GM19328 (cell line): Measurements from ENCODE around the gene TH.
"Not testable (repeated sequence)": the region's sequence is repeated elsewhere in the genome, so short reads cannot be mapped to it uniquely, and the experiment has no call there.

ENCODE experiments used
- ATAC-seq: cut with Tn5 transposase; IDR thresholded peaks from one replicate; pipeline ENCODE4 v1.9.1; 2021; ENCODE audit warnings: mild to moderate bottlenecking, moderate library complexity; ENCODE audit not compliant: unreplicated experiment

TH gene

GRCh38 chr11:2196970-2197770 is 25.6 kb upstream of the TH start:
- ATAC-seq = no peak

GRCh38 chr11:2195756-2196088 is 24.1 kb upstream of the TH start:
- no peak for ATAC-seq

- ATAC-seq = no peak
These were observed 23.5 kb upstream of the TH start for GRCh38 chr11:2194877-2195755.

GRCh38 chr11:2193888-2194595 is 22.4 kb upstream of the TH start:
- not testable (repeated sequence) for ATAC-seq

DNA sequence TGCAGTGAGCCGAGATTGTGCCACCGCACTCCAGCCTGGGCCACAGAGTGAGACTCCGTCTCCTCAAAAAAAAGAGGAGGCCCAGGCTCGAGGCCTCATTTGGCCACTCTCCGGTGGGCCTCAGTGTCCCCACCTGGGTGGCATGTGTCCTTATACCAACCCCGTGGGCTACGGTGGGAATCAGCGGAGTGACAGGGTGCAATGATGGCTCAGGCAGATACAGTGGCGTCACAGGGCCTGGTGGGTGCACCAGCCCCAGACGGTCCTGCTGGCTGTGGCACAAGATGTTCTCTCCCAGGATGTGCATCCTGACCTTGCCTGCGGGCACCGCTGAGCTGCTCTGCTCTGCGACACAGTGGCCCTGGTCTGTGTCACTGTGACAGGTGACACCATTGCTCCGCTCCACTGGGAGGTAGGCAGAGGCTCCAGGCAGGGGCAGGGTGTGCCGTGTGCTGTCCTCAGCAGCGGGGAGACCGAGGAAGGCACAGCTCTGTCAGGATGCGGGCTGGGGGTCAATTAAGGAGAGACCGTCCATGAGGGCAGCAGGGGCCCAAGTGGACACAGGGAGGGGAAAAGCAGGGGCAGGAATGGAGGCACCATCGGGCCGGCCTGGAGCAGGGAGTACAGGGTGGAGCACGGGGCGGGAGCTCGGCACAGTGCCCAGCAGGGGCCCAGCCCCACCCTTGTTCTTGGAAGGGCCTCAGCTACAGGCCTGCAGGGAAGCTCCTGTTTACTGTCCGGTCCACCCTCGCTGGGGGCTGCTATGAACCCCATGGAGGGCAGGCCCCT is 21.7 kb upstream of the TH start:
- no peak for ATAC-seq

DNA sequence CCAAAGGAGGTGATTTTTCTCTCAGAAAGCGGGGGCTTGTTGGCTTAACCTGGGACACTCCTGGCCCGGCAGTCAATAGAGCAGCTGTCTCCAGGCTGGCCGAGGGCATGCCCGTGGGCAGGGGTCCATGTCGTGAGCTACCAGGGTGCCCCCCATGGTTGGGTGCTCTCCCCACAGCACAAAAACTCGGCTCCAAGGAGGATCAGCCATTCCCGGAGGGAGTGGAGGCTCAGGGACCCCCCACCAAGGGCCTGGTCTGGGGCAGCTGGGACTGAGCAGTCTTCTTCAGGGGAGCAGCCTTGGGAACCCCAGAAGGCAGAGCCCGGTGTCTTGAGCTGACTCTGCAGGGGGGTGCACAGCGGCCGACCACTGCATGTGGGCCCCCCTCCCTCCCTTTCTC is 20.8 kb upstream of the TH start:
- ATAC-seq = no peak

DNA sequence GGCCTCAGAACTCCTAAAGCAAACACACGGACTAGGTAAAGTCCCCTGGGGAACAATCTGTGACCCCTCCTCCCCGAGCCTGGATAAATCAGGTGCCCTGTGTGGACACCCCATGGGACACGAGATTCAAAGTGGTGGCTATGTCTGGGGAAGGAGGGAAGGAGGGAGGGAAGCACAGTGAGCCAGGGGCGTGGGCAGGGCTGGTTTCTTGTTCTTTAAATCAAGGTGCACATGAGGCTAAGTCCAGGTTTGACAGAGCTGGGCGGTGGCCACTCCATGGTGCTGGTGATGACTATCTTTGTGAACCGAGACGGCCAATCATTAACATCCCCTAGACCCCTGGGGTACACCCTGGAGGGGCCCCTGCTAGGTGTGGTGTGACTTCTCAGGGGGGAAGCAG is 20.3 kb upstream of the TH start:
- no peak for ATAC-seq

DNA sequence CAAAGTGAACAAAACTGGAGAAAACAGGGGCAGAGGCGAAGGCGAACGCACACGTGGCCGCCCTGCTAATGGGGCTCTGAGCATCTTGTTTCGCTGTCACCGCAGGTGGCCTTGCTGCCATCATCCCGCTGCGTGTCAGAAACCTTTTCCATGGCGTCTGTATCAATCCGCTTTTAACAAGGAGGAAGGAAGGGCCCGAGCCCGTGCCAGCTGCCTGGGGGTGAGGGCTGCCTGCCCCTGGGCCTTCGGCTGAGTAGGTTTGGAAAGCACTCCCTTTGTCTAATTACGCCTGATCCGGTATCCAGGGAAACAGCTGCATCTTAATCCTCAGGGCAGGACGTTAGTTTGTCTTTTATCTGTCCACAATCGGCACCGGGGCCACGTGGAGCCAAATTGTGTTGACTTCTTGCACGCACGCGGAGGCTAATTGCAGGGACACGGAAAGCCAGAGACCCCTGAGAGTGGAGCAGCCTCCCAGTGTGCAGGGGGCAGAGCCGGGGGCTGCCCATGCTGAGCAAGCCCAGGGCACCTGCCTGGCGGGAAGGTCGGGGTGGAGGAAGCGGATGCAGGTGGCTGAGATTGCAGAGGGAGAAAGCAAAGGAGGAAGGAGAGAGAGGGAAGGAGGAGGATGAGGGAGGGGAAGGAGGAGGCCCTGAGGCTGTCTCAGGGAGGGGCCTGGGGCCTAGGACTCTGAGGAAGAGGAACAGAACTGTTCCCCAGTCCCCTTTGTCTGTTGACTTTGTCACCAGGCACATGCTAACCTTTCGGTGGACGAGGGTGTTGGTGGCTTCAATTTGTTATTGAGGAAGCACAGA is 19.2 kb upstream of the TH start:
- ATAC-seq = no peak

DNA sequence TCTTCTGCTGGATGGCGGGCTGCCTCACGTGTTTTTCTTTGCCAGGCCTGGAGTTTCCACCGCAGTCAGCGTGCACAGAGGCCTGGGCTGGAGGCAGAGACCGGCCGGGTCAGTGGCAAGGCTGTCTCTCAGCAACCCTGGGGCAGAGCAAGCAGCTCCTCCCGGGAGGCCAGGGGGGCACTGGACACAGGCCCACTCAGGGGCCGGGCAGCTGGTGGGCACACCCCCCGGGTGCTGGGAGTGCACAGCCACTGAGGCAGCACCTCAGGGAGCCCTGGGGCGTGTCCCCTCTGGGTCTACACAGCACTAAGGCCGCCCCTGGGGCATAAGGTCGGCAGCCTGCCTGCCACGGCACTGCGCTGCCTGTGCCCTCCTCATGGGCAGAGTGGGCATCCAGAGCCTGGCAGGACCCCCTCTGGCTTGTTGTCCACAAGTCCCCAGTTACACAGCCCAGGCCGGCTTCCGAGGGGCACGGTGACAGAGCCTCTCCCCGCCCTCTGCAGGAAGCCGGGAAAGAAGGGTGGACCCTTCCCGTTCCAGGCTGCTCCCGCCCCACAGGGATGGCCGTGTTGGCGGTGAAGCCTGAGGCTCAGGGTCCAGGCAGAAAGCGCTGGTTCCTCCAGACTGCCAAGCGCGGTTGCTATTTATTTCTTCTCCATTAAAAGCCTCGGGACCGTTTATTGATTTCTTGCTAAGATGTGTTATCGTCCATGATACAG is 18.5 kb upstream of the TH start:
- no peak for ATAC-seq

DNA sequence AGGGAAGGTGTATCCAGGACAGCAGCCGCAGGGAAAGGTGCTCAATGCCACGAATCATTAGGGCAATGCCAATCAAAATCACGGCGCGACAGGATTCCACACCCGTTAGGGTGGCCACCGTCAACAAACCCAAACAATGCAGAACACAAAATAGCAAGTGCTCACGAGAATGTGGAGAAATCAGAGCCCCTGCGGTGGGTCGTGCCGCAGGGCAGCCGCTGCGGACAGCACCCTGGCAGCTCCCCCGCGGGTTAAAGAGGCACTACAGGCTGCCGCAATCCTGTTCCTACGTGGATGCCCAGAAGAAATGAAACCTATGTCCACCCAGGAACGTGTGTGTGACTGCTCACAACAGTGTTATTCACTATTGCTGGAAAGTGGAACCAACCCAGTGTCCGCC is 17.1 kb upstream of the TH start:
- ATAC-seq = no peak

GRCh38 chr11:2187280-2187707 is 15.7 kb upstream of the TH start:
- ATAC-seq = no peak

- no peak for ATAC-seq
These were observed 15.2 kb upstream of the TH start for GRCh38 chr11:2186669-2187279.

DNA sequence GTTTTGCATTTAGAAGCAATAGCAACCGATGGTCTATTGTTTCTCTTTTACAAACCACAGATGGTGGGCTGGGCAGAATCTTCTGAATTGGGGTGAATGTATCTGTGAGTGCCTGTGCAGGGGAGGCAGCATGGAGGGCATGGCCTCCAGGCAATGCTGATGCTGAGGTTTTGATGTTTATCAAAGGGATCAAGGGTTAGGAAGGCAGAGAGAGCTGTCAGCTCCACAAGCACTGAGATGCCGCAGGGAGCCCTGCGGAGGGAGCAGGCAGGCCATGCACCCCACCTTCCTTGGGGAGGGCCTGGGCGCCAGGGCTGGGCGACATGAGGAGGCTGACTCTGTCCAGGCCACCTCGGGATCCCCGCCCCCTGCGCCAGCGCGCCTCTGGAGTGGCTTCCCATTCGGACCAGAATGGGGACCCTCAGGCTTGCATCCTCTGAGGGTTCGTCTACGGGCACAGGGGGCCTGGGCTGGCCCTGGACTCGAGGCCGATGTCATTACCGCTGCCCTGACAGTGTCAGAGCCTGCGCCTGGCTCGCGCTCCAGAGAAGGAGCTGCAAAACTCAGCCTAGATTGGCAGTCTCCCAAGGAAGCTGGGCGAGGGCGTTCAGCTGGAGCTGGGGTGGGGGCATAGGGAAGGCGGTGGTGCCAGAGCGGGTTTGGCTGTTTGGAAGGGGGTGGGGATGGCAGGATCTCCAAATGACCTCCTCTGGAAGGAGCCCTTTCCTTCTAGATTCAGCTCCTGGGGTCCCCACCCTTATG is 13.9 kb upstream of the TH start:
- ATAC-seq = no peak

DNA sequence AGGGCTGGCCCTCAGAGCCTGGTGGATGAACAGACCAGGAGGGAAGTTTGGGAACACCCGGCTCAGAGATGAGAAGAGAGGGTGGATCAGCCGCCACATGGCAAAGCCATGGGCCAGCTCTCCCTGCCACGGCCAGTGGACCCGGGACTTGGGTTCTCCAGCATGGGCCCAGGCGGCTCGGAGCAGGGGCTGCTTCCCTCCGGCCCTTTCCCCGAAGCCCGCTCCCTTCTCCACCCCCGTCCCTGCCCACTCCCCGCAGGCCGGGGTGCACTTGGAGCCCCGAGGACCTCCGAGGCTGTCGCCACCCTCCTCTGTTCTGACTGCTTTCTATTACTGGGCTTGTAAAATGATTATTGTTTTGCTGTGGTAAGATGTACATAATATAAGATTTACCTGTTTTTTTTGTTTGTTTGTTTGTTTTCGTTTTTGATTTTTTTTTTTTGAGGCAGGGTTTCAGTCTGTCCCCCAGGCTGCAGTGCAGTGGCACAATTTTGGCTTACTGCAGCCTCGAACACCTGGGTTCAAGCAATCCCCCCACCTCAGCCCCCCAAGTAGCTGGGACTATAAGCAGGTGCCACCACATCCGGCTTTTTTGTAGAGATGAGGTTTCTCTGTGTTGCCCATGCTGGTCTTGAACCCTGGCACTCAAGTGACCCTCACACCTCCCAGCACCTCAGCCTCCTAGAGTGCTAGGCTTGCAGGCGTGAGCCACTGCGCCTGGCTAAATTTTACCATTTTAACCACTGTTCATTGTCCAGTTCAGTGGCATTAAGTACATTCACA is 11.3 kb upstream of the TH start:
- no peak for ATAC-seq

DNA sequence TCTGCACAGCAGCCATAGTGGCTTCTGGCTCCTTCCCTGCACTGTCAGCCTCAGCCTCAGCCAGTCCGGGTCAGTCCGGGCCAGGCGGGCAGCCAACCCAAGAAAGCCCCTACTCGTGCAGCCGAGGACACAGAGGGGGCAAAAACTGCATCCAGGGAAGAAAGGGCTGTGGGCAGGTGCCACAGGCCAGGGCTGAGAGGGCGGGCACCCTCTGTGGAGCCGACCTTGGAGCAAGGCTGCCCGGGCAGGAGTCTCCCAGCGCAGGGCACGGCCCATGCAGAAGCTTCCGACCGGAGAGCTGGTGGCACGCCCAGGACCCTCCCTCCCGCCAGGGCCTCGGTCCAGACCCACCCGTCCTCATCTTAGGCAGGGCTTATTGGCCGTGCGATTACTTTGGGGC is 10.5 kb upstream of the TH start:
- no peak for ATAC-seq

GRCh38 chr11:2180789-2181370 is 9.3 kb upstream of the TH start:
- ATAC-seq = no peak

DNA sequence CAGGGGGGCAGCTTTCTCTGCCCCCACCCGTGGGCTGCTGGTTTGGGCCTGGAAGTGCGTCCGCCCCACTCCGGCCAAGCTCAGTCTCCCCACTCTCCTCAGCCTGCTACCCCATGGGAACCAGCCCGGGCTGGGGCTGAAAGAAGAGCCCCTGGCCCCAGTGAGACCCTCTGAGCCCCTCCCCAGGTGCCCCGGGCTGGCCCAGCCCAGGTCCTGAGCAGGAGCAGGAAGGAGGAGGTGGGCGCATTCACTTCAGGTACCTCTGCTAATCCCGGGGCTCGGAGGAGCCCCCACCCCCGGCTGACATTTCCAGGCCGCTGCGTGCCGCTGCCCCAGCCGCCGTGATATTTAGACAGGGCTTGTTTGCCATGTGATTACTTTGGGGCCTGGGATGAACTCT is 8.7 kb upstream of the TH start:
- ATAC-seq = no peak
